ENCODE measurements around the gene SCARB2. TPM values are rescaled to one million over a fixed set of nuclear protein-coding genes. Genes with fewer than 3 reads are reported as not detected.

Gene SCARB2
- total RNA-seq, 2 experiments from 2014 or later, result 34.4 to 36.0 TPM

DNA sequence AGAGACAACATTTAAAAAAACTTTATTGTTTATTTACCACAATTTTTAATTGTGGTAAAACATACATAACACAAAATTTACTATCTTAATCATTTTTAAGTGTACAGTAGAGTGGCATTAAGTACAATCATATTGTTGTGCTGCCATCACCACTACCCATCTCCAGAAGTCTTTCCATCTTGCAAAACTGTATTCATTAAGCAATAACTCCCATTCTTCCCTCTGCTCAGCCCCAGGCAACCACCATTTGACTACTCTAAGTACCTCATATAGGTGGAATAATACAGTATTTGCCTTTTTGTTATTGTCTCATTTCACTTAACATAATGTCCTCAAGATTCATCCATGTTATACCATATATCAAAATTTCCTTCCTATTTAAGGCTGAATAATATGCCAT is 25.1 kb upstream of the SCARB2 start:
- Mint-ChIP-seq H3K27ac (no peak overlapping the region), H3K27me3 (peaks cover 9% of the 10 kb centered on the region), H3K4me1 (ENCODE audit: low read depth) (no peaks in the 10 kb centered on the region), H3K4me3 (no peak overlapping the region), H3K9me3 (peaks cover 15% of the 10 kb centered on the region), H3K36me3 (ENCODE audit: low read depth) (peaks cover 6% of the 10 kb centered on the region)
- DNase-seq (no peak), ATAC-seq (ENCODE audit: poor library complexity) (no peak)
- intact Hi-C loops (cut with DNase I, micrococcal nuclease), result no loop called here
- POLR2A ChIA-PET, result no interaction called here
- peaks cover 3 to 17% of the 10 kb centered on the region in 2 experiments for H3K9me3 ChIP-seq (ENCODE audit: control insufficient read depth in 1 of 2, insufficient read depth in 1 of 2, low read length in 2 of 2)
- TF ChIP-seq, protein P1, sequence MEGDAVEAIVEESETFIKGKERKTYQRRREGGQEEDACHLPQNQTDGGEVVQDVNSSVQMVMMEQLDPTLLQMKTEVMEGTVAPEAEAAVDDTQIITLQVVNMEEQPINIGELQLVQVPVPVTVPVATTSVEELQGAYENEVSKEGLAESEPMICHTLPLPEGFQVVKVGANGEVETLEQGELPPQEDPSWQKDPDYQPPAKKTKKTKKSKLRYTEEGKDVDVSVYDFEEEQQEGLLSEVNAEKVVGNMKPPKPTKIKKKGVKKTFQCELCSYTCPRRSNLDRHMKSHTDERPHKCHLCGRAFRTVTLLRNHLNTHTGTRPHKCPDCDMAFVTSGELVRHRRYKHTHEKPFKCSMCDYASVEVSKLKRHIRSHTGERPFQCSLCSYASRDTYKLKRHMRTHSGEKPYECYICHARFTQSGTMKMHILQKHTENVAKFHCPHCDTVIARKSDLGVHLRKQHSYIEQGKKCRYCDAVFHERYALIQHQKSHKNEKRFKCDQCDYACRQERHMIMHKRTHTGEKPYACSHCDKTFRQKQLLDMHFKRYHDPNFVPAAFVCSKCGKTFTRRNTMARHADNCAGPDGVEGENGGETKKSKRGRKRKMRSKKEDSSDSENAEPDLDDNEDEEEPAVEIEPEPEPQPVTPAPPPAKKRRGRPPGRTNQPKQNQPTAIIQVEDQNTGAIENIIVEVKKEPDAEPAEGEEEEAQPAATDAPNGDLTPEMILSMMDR (IDR thresholded peaks at IDR 0.05), result no peak
- H3K4me1 ChIP-seq (ENCODE audit: insufficient read depth, low read length), result no peaks in the 10 kb centered on the region
- CTCF ChIA-PET, result no interaction called here
- H3K27ac ChIP-seq (ENCODE audit: low read depth in 1 of 2, low read length in 2 of 2), result no peak overlapping the region
- no peak overlapping the region for H3K4me3 ChIP-seq (ENCODE audit: low read length)
- H3K36me3 ChIP-seq (ENCODE audit: insufficient read depth, low read length), result no peaks in the 10 kb centered on the region
- no peaks in the 10 kb centered on the region for H3K27me3 ChIP-seq (ENCODE audit: control insufficient read depth in 1 of 2, insufficient read depth in 2 of 2, low read length in 2 of 2)

DNA sequence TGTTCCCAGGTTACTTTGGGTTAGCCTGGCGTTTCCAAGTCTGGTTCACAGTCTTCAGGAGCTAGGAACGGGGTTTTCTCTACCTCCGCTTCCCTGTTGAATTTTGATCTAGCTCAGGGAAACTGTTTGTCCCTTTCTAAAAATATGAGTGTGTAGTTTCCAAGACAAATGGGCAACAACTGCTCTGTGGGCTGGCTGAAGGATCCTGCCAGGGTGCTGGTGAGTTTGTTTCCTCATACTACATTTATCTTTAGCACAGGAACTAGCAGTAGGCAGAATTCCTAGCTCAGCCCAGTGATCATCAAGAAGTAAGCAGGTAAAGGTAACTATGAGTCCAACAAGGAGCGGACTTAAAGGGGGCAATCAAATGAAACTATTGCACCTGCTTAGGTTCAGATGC is 24.6 kb upstream of the SCARB2 start:
- POLR2A ChIA-PET, result no interaction called here
- H3K4me3 ChIP-seq (ENCODE audit: low read length), result no peak overlapping the region
- no peaks in the 10 kb centered on the region for H3K4me1 ChIP-seq (ENCODE audit: insufficient read depth, low read length)
- H3K9me3 ChIP-seq (ENCODE audit: control insufficient read depth in 1 of 2, insufficient read depth in 1 of 2, low read length in 2 of 2), result peaks cover 3 to 17% of the 10 kb centered on the region in 2 experiments
- Mint-ChIP-seq H3K27me3 (peaks cover 8% of the 10 kb centered on the region), H3K27ac (no peak overlapping the region), H3K36me3 (ENCODE audit: low read depth) (peaks cover 6% of the 10 kb centered on the region), H3K9me3 (peaks cover 15% of the 10 kb centered on the region), H3K4me3 (no peak overlapping the region), H3K4me1 (ENCODE audit: low read depth) (no peaks in the 10 kb centered on the region)
- intact Hi-C loops (cut with DNase I, micrococcal nuclease), result no loop called here
- TF ChIP-seq, protein P1 (IDR thresholded peaks at IDR 0.05), result no peak
- no peak overlapping the region for H3K27ac ChIP-seq (ENCODE audit: low read depth in 1 of 2, low read length in 2 of 2)
- H3K36me3 ChIP-seq (ENCODE audit: insufficient read depth, low read length), result no peaks in the 10 kb centered on the region
- CTCF ChIA-PET, result no interaction called here
- ATAC-seq (ENCODE audit: poor library complexity), result no peak
- no peak for DNase-seq
- H3K27me3 ChIP-seq (ENCODE audit: control insufficient read depth in 1 of 2, insufficient read depth in 2 of 2, low read length in 2 of 2), result no peaks in the 10 kb centered on the region

DNA sequence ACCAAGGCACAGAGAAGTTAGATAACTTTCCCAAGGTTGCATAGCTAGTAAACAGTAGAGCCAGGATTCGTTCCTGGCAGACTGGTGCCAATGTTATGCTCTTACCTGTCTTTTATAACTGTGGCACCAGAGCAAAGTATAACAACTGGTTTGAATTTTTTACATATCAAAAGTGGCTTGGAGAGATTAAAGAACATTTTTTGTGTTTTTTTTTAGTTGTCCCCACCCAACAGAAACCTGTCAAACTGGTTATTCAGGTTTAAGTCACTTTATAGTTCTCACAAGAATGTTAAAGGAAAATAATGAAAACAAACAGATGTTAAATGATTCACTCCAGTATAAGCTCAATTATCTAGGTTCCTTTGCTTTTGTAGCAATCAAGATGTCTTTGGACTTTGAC is 22.3 kb upstream of the SCARB2 start:
- Mint-ChIP-seq H3K27ac (no peak overlapping the region), H3K9me3 (peaks cover 14% of the 10 kb centered on the region), H3K4me3 (no peak overlapping the region), H3K36me3 (ENCODE audit: low read depth) (peaks cover 6% of the 10 kb centered on the region), H3K4me1 (ENCODE audit: low read depth) (no peaks in the 10 kb centered on the region), H3K27me3 (no peaks in the 10 kb centered on the region)
- H3K9me3 ChIP-seq (ENCODE audit: control insufficient read depth in 1 of 2, insufficient read depth in 1 of 2, low read length in 2 of 2), result peaks cover 3 to 13% of the 10 kb centered on the region in 2 experiments
- DNase-seq (no peak), ATAC-seq (ENCODE audit: poor library complexity) (no peak)
- H3K4me1 ChIP-seq (ENCODE audit: insufficient read depth, low read length), result no peaks in the 10 kb centered on the region
- no peaks in the 10 kb centered on the region for H3K36me3 ChIP-seq (ENCODE audit: insufficient read depth, low read length)
- TF ChIP-seq, protein P1 (IDR thresholded peaks at IDR 0.05), result no peak
- no peak overlapping the region for H3K4me3 ChIP-seq (ENCODE audit: low read length)
- intact Hi-C loops (cut with DNase I, micrococcal nuclease), result no loop called here
- H3K27me3 ChIP-seq (ENCODE audit: control insufficient read depth in 1 of 2, insufficient read depth in 2 of 2, low read length in 2 of 2), result no peaks in the 10 kb centered on the region
- POLR2A ChIA-PET, result no interaction called here
- CTCF ChIA-PET, result no interaction called here
- H3K27ac ChIP-seq (ENCODE audit: low read depth in 1 of 2, low read length in 2 of 2), result no peak overlapping the region

Data from CD4-positive, alpha-beta T cell (primary cell).